ENCODE results near the gene RPP40. TPM values are rescaled to one million over a fixed set of nuclear protein-coding genes. Genes with fewer than 3 reads are reported as not detected.

The RPP40 gene
- total RNA-seq, 4 donors from 2014 or later = 5.1 to 16.4 (median 12.2) TPM

DNA sequence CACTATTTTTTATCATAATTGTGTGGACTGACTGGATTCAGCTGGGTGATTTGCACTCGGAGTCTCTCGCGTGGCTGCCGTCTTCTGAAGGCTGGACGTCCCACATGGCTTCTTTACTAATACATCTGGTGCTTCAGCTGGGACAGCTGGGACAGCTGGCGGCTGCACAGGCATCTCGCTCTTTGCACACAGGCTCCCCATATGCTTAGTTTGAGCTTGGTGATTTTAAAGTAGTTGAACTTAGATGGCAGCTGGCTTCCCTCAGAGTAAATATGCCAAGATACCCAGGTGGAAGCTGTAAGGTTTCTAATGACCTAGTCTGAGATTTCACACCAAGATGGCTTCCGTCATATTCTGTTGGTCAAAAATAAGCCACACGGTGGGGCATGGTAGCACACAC is 42.6 kb upstream of the RPP40 start:
- H3K4me3 ChIP-seq = no peak overlapping the region
- in situ Hi-C loops (cut with MboI; ENCODE audit: low sequenced_read_pairs in 4 of 4) (no loop called here), intact Hi-C loops (cut with DNase I; ENCODE audit: low total_unique reads) (no loop called here)
- no peaks in the 10 kb centered on the region for H3K9me3 ChIP-seq
- ATAC-seq (no peak), DNase-seq (no peak)
- no peak overlapping the region for H3K27ac ChIP-seq
- no peaks in the 10 kb centered on the region for H3K36me3 ChIP-seq
- H3K4me1 ChIP-seq = no peaks in the 10 kb centered on the region
- H3K27me3 ChIP-seq = no peaks in the 10 kb centered on the region
- TF ChIP-seq POLR2A (IDR thresholded peaks at IDR 0.05) = no peak
- TF ChIP-seq, protein P1, sequence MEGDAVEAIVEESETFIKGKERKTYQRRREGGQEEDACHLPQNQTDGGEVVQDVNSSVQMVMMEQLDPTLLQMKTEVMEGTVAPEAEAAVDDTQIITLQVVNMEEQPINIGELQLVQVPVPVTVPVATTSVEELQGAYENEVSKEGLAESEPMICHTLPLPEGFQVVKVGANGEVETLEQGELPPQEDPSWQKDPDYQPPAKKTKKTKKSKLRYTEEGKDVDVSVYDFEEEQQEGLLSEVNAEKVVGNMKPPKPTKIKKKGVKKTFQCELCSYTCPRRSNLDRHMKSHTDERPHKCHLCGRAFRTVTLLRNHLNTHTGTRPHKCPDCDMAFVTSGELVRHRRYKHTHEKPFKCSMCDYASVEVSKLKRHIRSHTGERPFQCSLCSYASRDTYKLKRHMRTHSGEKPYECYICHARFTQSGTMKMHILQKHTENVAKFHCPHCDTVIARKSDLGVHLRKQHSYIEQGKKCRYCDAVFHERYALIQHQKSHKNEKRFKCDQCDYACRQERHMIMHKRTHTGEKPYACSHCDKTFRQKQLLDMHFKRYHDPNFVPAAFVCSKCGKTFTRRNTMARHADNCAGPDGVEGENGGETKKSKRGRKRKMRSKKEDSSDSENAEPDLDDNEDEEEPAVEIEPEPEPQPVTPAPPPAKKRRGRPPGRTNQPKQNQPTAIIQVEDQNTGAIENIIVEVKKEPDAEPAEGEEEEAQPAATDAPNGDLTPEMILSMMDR (IDR thresholded peaks at IDR 0.05 in 4 of 5, conservative IDR thresholded peaks at IDR 0.05 in 1 of 5) = no peak

DNA sequence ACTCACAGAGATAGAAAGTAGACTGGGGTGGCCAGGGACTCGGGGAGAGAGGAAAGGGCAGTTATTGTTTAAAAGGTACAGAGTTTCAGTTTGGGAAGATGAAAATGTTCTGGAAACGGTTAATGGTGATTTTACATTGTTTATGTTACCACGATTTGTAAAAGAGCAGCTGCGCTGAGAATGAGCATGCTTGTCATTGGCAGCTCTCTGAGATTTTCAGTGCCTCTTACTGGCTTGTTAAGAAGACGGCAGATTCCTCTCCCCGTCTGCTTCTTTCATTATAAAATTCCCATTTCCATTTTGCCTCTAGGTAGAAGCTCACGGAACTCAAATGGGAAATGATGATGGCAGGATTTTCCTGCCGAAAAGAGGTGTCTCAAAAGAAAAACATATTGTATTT is 41.6 kb upstream of the RPP40 start:
- Histone ChIP-seq H3K9me3 (no peaks in the 10 kb centered on the region), H3K27me3 (no peaks in the 10 kb centered on the region), H3K36me3 (no peaks in the 10 kb centered on the region), H3K4me3 (no peak overlapping the region), H3K27ac (no peak overlapping the region), H3K4me1 (no peaks in the 10 kb centered on the region)
- in situ Hi-C loops (cut with MboI; ENCODE audit: low sequenced_read_pairs in 4 of 4) = no loop called here
- no peak for TF ChIP-seq POLR2A (IDR thresholded peaks at IDR 0.05)
- TF ChIP-seq, protein P1 (IDR thresholded peaks at IDR 0.05 in 4 of 5, conservative IDR thresholded peaks at IDR 0.05 in 1 of 5) = no peak
- intact Hi-C loops (cut with DNase I; ENCODE audit: low total_unique reads) = no loop called here
- no peak for ATAC-seq
- no peak for DNase-seq

DNA sequence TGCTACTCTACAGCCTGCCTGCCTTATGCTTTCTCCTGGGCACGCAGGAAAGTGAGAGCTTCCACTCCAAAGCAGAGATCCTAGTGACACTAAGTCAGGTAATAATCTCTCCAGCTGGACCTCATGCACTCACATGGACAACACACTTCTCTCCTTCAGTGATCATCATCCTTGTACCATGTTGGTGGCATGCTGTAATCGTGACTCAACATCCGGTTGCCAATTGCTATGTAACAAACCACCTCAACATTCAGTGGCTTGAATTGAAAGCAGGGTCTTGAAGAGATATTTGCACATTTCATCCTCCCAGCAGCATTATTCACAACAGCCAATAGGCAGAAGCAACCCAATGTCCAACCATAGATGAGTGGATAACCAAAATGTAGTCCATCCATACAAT is 41.0 kb upstream of the RPP40 start:
- H3K4me1 ChIP-seq = no peaks in the 10 kb centered on the region
- DNase-seq = no peak
- in situ Hi-C loops (cut with MboI; ENCODE audit: low sequenced_read_pairs in 4 of 4) (no loop called here), intact Hi-C loops (cut with DNase I; ENCODE audit: low total_unique reads) (no loop called here)
- H3K27ac ChIP-seq = no peak overlapping the region
- no peaks in the 10 kb centered on the region for H3K36me3 ChIP-seq
- no peak for ATAC-seq
- H3K27me3 ChIP-seq = no peaks in the 10 kb centered on the region
- H3K9me3 ChIP-seq = no peaks in the 10 kb centered on the region
- no peak for TF ChIP-seq POLR2A (IDR thresholded peaks at IDR 0.05)
- TF ChIP-seq, protein P1 (IDR thresholded peaks at IDR 0.05 in 4 of 5, conservative IDR thresholded peaks at IDR 0.05 in 1 of 5) = no peak
- H3K4me3 ChIP-seq = no peak overlapping the region

DNA sequence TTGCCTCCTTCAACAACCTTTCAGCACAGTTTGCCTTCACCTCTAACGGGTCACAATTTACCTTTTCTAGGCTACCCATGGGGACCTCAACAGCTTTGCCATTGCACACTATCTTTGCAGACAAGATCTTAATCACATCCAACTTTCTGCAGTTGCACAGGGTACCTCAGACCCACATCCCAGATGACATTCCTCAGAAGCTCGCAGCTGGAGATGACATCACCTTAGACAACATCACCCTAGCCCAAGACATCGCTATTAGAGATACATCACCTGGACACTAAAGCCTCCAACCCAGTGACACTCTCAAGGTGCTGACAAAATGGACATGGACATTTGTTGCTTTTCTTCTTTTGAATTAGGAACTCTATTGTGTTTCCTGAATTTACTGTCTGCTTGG is 38.6 kb upstream of the RPP40 start:
- no peaks in the 10 kb centered on the region for H3K9me3 ChIP-seq
- intact Hi-C loops (cut with DNase I; ENCODE audit: low total_unique reads) (no loop called here), in situ Hi-C loops (cut with MboI; ENCODE audit: low sequenced_read_pairs in 4 of 4) (no loop called here)

DNA sequence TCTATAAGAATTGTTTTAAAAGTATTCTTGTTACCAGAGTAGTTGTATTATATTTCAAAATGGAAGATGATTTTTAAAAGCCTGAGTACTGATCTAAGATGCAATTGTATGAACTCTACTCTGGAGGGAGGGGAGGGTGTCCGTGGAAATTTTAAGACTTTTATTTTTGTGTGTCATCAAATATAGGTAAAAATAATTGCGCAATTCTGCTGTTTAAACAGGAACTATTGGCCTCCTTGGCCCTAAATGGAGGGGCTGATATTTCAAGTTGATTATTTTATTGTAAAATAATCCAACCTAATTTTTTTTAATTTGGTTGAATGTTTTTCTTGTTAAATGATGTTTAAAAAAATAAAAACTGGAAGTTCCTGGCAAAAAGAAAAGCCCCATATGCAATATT is 38.1 kb upstream of the RPP40 start:
- Histone ChIP-seq H3K9me3 (no peaks in the 10 kb centered on the region), H3K4me1 (no peaks in the 10 kb centered on the region), H3K36me3 (no peaks in the 10 kb centered on the region), H3K4me3 (no peak overlapping the region), H3K27me3 (no peaks in the 10 kb centered on the region), H3K27ac (no peak overlapping the region)
- ATAC-seq (no peak), DNase-seq (no peak)
- intact Hi-C loops (cut with DNase I; ENCODE audit: low total_unique reads) (no loop called here), in situ Hi-C loops (cut with MboI; ENCODE audit: low sequenced_read_pairs in 4 of 4) (no loop called here)
- TF ChIP-seq, protein P1 (IDR thresholded peaks at IDR 0.05 in 4 of 5, conservative IDR thresholded peaks at IDR 0.05 in 1 of 5) = no peak
- no peak for TF ChIP-seq POLR2A (IDR thresholded peaks at IDR 0.05)

More for the DNA sequence above, 38.6 kb upstream of the RPP40 start:
- Histone ChIP-seq H3K27me3 (no peaks in the 10 kb centered on the region), H3K27ac (no peak overlapping the region), H3K4me1 (no peaks in the 10 kb centered on the region), H3K36me3 (no peaks in the 10 kb centered on the region), H3K4me3 (no peak overlapping the region)
- ATAC-seq = no peak
- TF ChIP-seq POLR2A (IDR thresholded peaks at IDR 0.05) = no peak
- TF ChIP-seq, protein P1 (IDR thresholded peaks at IDR 0.05 in 4 of 5, conservative IDR thresholded peaks at IDR 0.05 in 1 of 5) = no peak
- no peak for DNase-seq

Measured in gastrocnemius medialis (tissue), 4 donors.